Subcutaneous abdominal adipose tissue (tissue), 5 donors: ENCODE measurements around the gene AQP12B.
"Not testable (repeated sequence)": the region's sequence is repeated elsewhere in the genome, so short reads cannot be mapped to it uniquely, and the experiment has no call there.

Source experiments
- H3K27ac ChIP-seq: one replicate; pipeline ENCODE4 v1.7.0; 2013; ENCODE audit warnings: low read depth, mild to moderate bottlenecking, inconsistent platforms, low read length, moderate library complexity
- H3K27me3 ChIP-seq, 5 donors: one replicate each; pipeline ENCODE4 v1.7.0; 2013; ENCODE audit warnings: low read length in 5 of 5, inconsistent platforms in 1 of 5; ENCODE audit not compliant: control insufficient read depth in 5 of 5, insufficient read depth in 4 of 5
- H3K36me3 ChIP-seq, 5 donors: one replicate each; pipeline ENCODE4 v1.7.0; 2013; ENCODE audit warnings: low read length in 5 of 5; ENCODE audit not compliant: control insufficient read depth in 5 of 5, insufficient read depth in 5 of 5
- H3K4me1 ChIP-seq, 5 donors: one replicate each; pipeline ENCODE4 v1.7.0; 2013; ENCODE audit warnings: low read length in 5 of 5, mild to moderate bottlenecking in 3 of 5, moderate library complexity in 1 of 5; ENCODE audit not compliant: control insufficient read depth in 5 of 5, insufficient read depth in 5 of 5
- H3K4me3 ChIP-seq, 5 donors: one replicate each; pipeline ENCODE4 v1.7.0; 2013; ENCODE audit warnings: low read length in 5 of 5, low read depth in 1 of 5
- H3K9ac ChIP-seq, 5 donors: one replicate each; pipeline ENCODE4 v1.7.0; 2013; ENCODE audit warnings: low read length in 5 of 5, mild to moderate bottlenecking in 4 of 5, moderate library complexity in 3 of 5
- H3K9me3 ChIP-seq, 5 donors: one replicate each; pipeline ENCODE4 v1.7.0; 2013; ENCODE audit warnings: low read length in 5 of 5; ENCODE audit not compliant: control insufficient read depth in 5 of 5
- donor health status: healthy.
- donor health status: healthy.
- donor health status: healthy.
- donor health status: healthy.
- donor health status: healthy.

The AQP12B gene, protein sequence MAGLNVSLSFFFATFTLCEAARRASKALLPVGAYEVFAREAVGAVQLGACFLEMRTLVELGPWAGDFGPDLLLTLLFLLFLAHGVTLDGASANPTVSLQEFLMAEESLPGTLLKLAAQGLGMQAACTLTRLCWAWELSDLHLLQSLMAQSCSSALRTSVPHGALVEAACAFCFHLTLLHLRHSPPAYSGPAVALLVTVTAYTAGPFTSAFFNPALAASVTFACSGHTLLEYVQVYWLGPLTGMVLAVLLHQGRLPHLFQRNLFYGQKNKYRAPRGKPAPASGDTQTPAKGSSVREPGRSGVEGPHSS

DNA sequence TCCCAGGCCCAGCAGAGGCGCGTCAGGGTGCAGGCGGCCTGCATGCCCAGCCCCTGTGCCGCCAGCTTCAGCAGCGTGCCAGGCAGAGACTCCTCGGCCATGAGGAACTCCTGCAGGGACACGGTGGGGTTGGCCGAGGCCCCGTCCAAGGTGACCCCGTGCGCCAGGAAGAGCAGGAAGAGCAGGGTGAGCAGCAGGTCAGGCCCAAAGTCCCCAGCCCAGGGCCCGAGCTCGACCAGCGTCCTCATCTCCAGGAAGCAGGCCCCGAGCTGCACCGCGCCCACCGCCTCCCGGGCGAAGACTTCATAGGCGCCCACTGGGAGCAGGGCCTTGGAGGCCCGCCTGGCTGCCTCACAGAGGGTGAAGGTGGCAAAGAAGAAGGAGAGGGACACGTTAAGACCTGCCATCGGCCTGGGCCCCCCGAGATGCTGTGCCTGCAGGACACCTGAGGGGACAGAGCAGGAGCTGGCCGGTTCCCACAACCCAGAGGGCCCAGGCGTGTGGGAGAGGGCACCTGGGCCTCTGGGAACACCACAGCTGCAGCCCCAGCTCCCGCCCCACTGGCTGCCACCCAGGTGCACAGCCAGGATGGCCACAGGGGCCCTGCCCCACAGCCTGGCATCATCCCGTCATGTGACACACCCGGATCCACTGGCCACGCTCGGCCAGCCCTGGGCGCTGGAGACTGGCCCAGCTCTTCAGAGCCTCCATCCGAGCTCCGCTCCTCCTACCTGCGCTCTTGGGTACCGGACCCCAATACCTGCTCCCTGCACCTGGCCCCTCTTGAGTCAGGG lies at the start of gene AQP12B:
Gene AQP12B (minus strand): TSS at position 455 of the 794 bp plus-strand sequence. CDS start 48 bp downstream, at position 407.
- not testable (repeated sequence) for H3K9ac ChIP-seq, H3K4me1 ChIP-seq, H3K4me3 ChIP-seq, H3K27me3 ChIP-seq, H3K27ac ChIP-seq, H3K36me3 ChIP-seq, H3K9me3 ChIP-seq

DNA sequence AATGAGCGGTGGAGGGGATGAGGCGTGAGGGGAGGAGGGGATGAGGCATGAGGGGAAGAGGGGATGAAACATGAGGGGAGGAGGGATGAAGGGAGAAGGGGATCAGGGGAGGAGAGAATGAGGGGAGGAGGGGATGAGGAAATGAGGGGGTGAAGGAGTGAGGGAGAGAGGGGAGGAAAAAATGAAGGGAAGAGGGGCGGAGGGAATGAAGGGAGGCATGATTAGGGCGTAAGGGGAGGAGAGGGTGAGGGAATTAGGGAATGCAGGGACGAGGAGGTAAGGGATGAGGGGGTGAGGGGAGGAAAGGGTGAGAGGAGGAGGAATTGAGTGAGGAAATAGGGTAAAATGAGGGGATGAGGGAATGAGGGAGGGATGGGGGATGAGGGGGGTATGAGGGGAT lies 49.5 kb upstream of the AQP12B start:
- H3K4me3 ChIP-seq, result no peak overlapping the region
- H3K36me3 ChIP-seq, result no peaks in the 10 kb centered on the region
- peaks cover 22 to 63% (median 43%) of the 10 kb centered on the region in 5 donors for H3K27me3 ChIP-seq
- no peaks in the 10 kb centered on the region for H3K4me1 ChIP-seq
- no peaks in the 10 kb centered on the region for H3K9me3 ChIP-seq
- H3K9ac ChIP-seq, result no peak overlapping the region
- no peak overlapping the region for H3K27ac ChIP-seq

DNA sequence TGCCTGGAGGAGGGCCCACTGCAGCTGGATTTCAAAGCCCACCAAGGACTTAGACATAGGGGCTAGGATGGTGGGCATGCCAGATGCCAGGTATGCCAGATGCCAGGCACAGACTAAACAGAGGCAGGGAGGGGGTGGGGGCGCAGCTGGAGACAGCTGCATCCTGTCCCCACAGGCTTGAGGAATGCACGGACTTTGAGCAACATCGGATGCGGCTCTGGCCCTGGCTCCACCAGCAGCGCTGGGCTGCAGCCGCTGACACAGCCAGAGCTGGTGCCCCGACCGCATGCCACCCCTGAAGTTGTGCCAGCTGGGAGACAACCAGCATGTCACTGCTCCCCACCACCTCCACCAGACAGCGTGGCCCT lies 48.5 kb upstream of the AQP12B start:
- no peaks in the 10 kb centered on the region for H3K36me3 ChIP-seq
- H3K4me1 ChIP-seq, result no peaks in the 10 kb centered on the region
- no peak overlapping the region for H3K9ac ChIP-seq
- H3K9me3 ChIP-seq, result no peaks in the 10 kb centered on the region
- H3K27me3 ChIP-seq, result peaks cover 15 to 55% (median 41%) of the 10 kb centered on the region in 5 donors
- H3K27ac ChIP-seq, result no peak overlapping the region
- H3K4me3 ChIP-seq, result no peak overlapping the region

DNA sequence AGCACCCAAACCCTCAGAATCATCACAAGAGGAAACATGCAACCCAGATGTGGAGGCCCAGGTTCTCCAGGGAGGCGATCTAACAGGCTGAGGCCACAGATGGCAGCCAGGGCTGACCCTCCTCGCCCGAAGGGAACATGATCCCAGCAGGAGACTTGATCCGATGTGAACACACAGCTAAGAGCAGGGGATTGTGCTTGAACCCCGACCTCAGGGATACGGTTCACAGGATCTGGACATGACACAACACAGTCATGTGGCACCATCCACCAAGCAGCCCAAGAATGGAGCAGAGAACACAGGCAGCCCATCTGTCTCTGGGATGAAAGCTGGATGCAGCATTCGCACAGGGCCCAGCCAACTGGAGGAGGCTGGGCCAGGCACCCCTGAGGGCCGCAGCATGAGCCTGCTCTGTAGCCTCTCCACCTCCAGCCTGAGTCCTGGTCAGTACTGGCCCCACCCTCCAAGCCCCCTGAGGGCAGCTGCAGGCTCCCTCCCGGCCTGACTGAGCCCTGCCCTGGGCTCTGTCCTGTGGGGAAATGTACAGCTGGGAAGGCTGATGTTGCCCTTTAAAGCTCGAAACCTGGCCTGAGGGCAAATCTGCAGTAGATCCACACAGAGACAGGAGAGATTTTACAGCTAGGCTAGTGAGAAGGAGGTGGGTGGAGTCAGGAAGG lies 48.0 kb upstream of the AQP12B start:
- no peak overlapping the region for H3K4me3 ChIP-seq
- H3K9me3 ChIP-seq, result peaks cover 0 to 2% (median 0%) of the 10 kb centered on the region in 5 donors
- H3K4me1 ChIP-seq, result no peaks in the 10 kb centered on the region
- peaks cover 12 to 52% (median 36%) of the 10 kb centered on the region in 5 donors for H3K27me3 ChIP-seq
- no peak overlapping the region for H3K27ac ChIP-seq
- no peak overlapping the region for H3K9ac ChIP-seq
- H3K36me3 ChIP-seq, result no peaks in the 10 kb centered on the region

DNA sequence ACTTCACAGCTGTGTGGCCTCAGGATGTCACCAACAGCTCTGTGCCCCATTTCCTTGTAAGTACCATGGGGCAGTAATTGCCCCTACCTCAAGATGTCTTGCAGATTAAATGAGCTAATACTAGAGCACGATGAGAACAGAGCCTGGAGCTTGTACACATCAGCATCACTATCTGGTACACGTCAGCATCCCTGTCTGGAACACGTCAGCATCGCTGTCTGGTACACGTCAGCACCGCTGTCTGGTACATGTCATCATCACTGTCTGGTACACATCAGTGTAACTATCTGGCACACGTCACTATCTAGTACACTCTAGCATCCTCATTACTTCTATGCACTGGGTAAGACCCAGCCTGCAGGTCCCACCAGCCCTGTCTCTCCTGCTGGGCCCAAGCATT lies 46.1 kb upstream of the AQP12B start:
- H3K36me3 ChIP-seq, result no peaks in the 10 kb centered on the region
- H3K27me3 ChIP-seq, result peaks cover 10 to 40% (median 32%) of the 10 kb centered on the region in 5 donors
- no peak overlapping the region for H3K4me3 ChIP-seq
- H3K27ac ChIP-seq, result no peak overlapping the region
- H3K9ac ChIP-seq, result no peak overlapping the region
- H3K4me1 ChIP-seq, result no peaks in the 10 kb centered on the region
- H3K9me3 ChIP-seq, result peaks cover 0 to 2% (median 0%) of the 10 kb centered on the region in 5 donors

DNA sequence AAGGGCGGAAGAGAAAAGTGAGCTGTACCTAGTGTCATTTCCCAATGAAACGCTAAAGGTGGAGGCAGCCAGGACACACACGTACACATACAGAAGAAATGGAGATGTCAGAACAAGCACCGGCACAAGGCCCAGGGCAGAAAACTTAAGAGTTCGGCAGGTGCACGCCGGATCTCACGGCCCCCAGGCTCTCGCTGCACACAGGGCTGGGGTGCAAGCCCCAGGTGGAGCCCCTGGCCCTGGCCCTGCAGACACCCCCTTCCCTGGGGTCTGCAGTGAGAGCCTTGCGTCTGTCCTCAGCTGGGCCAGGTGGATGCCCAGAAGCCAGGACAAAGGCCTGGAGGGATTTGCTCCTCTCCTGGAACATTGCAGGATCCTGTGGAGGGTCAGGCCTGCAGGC lies 45.7 kb upstream of the AQP12B start:
- Histone ChIP-seq H3K36me3 (no peaks in the 10 kb centered on the region), H3K4me1 (no peaks in the 10 kb centered on the region), H3K4me3 (no peak overlapping the region), H3K9ac (no peak overlapping the region), H3K27me3 (peaks cover 6 to 37% (median 32%) of the 10 kb centered on the region in 5 donors), H3K27ac (no peak overlapping the region), H3K9me3 (peaks cover 0 to 2% (median 0%) of the 10 kb centered on the region in 5 donors)

DNA sequence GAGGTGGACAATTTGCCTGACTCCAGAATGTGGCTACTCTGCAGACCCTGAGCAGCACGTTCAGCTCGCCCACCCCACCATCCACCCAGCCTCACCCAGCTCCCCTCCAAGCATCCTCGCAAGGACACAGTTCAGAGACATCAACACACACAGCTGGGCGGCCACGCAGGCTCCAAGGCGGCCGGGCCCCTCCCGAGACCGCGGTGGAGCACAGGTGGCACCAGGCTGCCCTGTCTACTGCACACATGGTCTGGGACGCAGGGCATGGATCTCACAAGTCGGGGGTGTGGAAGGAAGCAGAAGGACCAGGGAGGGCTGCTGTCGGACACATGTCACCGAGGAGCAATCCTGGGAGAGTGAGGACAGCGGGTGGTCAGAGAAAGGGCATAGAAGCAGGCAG lies 45.2 kb upstream of the AQP12B start:
- Histone ChIP-seq H3K36me3 (no peaks in the 10 kb centered on the region), H3K4me3 (no peak overlapping the region), H3K9me3 (peaks cover 0 to 2% (median 0%) of the 10 kb centered on the region in 5 donors), H3K4me1 (no peaks in the 10 kb centered on the region), H3K9ac (no peak overlapping the region), H3K27me3 (peaks cover 5 to 37% (median 32%) of the 10 kb centered on the region in 5 donors), H3K27ac (no peak overlapping the region)

DNA sequence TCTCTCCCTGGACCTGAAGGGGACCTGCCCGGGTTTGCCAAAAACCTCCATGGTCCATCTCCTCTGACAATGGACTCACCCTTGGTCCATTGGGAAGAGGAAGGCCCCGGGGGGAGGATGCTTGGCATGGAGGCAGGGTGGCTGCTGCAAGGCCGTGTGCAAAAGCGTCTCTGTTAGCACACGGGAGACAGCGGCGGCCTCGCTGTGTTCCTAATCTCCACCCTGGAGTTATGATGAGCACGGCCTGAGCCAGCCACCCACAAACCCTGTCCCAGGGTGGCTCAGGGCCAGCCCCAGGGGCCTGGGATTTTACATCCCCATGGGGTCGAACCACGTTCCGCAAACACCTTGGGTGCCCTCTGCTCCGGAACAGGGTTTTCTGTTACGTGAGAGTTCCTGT lies 44.8 kb upstream of the AQP12B start:
- peaks cover 0 to 2% (median 0%) of the 10 kb centered on the region in 5 donors for H3K9me3 ChIP-seq
- no peaks in the 10 kb centered on the region for H3K4me1 ChIP-seq
- no peak overlapping the region for H3K9ac ChIP-seq
- H3K27me3 ChIP-seq, result peaks cover 5 to 34% (median 32%) of the 10 kb centered on the region in 5 donors
- H3K27ac ChIP-seq, result no peak overlapping the region
- no peak overlapping the region for H3K4me3 ChIP-seq
- H3K36me3 ChIP-seq, result no peaks in the 10 kb centered on the region

DNA sequence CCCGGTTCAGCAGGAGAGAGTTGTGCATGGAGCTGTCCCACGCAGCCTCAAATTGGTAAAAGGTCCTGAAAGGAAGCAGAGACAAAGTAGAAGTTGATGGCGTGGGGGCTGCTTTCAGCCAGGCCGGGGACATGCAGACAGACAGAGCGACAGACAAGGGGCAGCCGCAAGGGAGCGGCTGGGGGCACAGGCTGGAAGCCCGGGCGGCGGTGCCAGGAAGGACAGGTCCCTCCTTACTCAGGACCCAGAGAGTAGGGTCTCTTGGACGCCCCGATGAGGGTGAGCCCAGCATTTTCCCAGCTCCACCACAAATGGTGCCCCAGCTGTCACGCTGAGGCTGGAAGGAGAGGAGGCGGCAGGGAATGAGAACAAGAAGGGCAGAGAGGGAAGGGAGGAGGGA lies 44.2 kb upstream of the AQP12B start:
- H3K9ac ChIP-seq, result no peak overlapping the region
- no peaks in the 10 kb centered on the region for H3K36me3 ChIP-seq
- no peak overlapping the region for H3K27ac ChIP-seq
- H3K9me3 ChIP-seq, result peaks cover 0 to 2% (median 0%) of the 10 kb centered on the region in 5 donors
- H3K4me3 ChIP-seq, result no peak overlapping the region
- H3K27me3 ChIP-seq, result peaks cover 9 to 33% (median 30%) of the 10 kb centered on the region in 5 donors
- H3K4me1 ChIP-seq, result no peaks in the 10 kb centered on the region

DNA sequence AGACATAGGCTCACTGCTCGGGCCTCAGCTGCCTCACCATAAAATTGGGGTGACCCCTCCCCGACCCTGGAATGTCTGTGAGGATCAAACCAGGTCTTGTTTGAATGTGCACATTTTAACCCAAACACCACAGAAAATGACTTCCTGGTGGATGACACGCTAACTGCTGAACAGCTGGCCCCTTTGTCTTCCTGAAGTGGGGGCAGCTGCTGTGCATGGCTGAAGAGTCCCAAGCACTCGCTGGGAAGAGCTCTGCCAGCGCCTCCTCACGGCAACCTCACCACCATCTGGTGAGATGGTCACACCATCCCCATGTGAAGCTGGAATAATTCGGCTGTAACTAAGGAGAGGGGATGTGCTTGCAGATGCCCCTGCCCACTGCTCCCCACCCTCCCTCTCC lies 43.0 kb upstream of the AQP12B start:
- Histone ChIP-seq H3K27ac (no peak overlapping the region), H3K4me1 (peaks cover 0 to 4% (median 0%) of the 10 kb centered on the region in 5 donors), H3K9me3 (peaks cover 0 to 2% (median 0%) of the 10 kb centered on the region in 5 donors), H3K9ac (no peak overlapping the region), H3K36me3 (no peaks in the 10 kb centered on the region), H3K27me3 (peaks cover 13 to 28% (median 23%) of the 10 kb centered on the region in 5 donors), H3K4me3 (no peak overlapping the region)
